GM21825 (cell line): ENCODE data around the gene MANF.
"Not testable (repeated sequence)": the region's sequence is repeated elsewhere in the genome, so short reads cannot be mapped to it uniquely, and the experiment has no call there.

ENCODE experiments used
- ATAC-seq: cut with Tn5 transposase; IDR thresholded peaks from one replicate; pipeline ENCODE4 v1.9.1; 2021; ENCODE audit warnings: mild to moderate bottlenecking, moderate library complexity; ENCODE audit not compliant: unreplicated experiment

MANF gene

GRCh38 chr3:51371943-51372557, 13.0 kb upstream of the MANF start:
- no peak for ATAC-seq

- ATAC-seq = no peak
Observed at GRCh38 chr3:51373658-51374421, 11.3 kb upstream of the MANF start.

GRCh38 chr3:51374456-51374855, 10.6 kb upstream of the MANF start:
- no peak for ATAC-seq

DNA sequence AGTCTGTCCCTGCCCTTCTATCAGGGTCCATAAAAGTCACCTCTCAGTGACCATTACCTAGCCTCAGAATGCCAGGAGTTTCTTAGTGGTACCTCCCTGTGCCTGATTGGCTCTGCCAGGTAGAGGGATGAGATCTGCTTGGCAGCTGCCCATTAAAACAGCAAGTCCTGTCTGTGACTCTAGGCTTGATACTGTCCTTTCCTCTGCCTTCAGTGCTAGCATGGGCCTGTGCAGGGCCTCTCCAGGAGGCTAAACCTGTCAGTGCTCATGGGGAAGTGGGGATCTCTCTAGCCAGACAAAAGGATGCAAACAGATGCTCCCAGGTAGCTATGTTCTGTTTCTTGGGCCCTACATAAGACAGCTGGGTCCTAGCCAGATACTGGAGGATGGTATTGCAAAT, 10.0 kb upstream of the MANF start:
- no peak for ATAC-seq

DNA sequence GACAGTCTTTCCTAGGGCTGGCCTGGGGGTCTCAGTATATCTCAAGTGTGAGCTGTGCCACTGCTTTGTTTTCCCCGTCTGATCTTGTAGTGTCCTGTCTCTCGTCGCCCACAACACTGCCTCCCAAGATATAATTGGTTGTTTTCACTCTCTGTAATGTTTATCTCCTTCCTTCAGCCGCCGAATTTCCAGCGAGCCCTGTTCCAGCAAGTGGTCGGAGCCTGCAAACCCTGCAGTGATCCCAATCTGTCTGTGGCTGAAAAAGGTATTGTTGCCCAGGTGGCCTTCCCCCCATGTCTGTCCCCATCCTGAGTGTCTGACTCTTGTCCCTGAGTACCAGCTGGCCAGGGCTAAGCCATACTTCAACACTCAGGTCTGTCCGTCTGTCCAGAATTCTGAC, 9.5 kb upstream of the MANF start:
- no peak for ATAC-seq

DNA sequence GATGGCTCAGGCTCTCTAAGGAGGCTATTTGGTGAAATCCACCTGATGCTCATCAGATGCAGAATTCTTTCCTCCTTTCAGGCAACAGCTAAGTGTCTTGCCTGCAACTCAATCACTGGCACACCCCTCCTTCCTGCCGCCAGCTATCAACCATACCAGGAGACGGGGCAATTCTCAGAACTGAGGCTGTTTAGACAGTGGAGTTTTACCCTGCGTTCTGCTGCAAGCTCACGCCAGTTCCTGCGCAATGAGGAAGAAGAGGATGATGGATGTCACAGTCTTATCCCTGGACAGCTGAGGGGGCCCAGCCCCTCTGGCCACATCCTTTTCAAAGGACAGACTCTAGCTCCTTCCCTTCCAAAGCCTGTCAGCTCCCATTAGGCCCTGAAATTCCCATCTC, 7.0 kb upstream of the MANF start:
- ATAC-seq = no peak

DNA sequence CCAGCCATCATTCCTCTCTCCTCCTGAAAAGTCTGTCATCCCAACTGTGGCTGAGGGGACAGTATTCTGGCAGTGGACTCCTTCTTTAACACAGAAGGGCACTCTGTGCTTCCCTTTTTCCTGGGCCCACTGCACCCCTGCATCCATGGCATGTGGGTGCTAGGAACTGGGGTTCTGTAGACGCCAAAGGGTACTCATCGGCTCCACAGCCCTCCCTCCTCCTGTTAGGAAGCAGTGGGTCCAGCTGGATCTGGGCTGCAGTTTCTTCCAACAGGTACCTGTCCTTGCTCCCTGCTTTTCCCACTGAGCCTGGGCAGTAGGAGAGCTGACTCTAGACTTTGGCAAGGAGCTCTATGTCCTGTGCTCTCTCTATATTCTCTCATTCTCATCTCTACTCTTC, 6.4 kb upstream of the MANF start:
- ATAC-seq = no peak

GRCh38 chr3:51379301-51379700, 5.8 kb upstream of the MANF start:
- no peak for ATAC-seq

GRCh38 chr3:51379746-51380455, 5.2 kb upstream of the MANF start:
- ATAC-seq = no peak

DNA sequence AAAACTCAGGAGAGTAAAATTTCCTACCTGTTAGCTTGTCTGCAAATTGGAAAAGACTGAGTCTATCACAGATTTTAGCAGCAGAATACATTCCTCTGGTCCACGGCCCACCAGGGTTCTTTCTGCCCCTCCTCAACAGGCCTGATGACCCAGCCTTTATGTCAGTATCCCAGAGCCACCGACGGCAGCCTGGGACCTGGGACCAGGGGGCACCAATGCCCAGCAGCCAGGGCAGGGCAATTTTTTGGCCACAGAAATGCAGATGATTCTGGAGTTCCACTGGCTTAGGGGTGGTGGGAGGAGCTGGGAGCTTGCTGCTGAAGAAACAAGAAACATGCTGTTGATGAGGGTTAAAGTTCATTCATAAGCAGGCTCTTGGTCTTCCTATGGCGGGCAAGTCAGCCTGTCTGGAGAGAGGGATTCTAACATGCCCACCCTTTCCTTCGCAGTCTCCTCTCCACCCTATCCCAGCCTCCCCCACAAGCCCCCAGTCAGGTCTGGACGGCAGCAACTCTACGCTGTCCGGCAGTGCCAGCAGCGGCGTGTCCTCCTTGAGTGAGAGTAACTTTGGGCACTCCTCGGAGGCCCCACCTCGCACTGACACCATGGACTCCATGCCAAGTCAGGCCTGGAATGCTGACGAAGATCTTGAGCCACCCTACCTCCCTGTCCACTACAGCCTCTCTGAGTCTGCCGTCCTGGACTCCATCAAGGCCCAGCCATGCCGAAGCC, 4.3 kb upstream of the MANF start:
- no peak for ATAC-seq

DNA sequence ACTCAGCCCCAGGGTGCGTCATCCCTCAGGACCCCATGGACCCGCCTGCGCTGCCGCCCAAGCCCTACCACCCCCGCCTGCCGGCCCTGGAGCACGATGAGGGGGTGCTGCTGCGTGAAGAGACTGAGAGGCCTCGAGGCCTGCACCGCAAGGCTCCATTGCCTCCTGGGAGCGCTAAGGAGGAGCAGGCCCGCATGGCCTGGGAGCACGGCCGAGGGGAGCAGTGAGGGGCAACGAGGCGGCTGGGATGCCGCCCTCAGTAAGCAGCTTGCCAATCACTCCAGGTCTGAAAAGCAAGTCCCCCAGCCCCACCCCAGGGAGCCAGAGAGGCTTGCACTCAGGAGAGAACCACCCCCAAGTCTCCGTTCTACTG, 3.8 kb upstream of the MANF start:
- no peak for ATAC-seq

- ATAC-seq = no peak
Observed at GRCh38 chr3:51382076-51382745, 2.9 kb upstream of the MANF start.

DNA sequence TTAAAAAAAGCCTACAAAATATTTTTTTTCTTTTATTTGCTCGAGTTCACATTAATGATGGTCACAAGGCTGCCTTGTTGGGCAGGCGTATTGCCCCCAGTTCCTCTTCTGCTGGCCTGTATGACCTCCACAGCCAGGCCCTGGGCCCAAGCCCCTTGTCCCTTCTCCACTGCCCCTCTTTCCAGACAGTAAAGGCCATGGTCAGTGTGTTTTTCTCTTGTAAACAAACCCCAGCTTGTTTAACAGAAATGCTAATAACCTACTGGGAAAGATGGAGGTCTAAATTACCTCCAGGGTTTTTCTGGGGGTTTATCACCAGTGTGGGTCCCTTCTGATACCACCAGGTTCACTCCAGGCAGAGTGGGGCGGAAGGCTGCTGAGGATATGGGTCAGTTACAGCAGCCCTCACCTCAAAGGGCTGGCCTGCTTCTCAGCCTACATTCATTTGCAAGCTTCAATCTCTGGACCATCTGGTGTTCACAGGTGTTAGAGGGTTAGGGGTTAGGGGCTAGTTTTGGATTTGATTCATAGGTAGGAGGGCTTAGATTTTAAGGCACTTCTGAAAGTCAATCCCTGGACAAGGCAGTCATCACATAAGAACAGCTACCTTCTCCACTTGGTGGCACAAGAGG, 2.0 kb upstream of the MANF start:
- no peak for ATAC-seq

- no peak for ATAC-seq
Observed at GRCh38 chr3:51384055-51384725, 901 bp upstream of the MANF start.

- no peak for ATAC-seq
Observed at GRCh38 chr3:51385621-51386091, 565 bp downstream of the MANF start.

- no peak for ATAC-seq
Observed at GRCh38 chr3:51386159-51386851, 1.2 kb downstream of the MANF start.

GRCh38 chr3:51386852-51387229, 1.8 kb downstream of the MANF start:
- ATAC-seq = no peak

- not testable (repeated sequence) for ATAC-seq
Observed at GRCh38 chr3:51387281-51387680, 2.2 kb downstream of the MANF start.

DNA sequence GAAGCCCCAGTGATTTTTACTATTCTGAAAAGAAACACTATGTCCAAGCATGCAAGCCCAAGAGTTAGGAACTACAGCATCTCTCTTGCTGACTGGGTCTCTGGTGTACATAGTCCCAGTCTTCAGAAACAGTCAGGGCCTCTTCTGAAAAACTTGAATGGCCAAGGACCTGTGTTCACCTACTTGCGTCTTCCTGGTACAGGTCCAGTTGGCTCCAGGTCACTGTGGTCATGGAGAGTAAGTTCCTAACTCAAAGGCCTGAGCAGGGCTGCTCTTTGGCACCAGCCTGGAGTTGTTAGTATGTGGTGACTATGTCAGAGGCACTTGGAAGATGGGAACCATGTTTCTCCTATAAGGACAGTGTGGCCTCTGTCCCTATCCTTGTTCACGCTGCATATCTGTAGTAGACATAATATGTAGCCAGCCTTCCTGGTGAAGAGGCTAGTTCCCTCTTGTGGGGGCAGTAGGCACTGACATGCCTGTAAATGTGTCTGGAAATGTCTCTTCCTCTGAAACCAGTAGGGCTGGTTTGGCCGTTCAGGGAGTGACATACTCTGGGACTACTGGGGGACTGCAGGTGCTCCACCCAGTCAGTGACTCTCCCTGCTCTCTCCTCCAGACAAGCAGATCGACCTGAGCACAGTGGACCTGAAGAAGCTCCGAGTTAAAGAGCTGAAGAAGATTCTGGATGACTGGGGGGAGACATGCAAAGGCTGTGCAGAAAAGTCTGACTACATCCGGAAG, 3.4 kb downstream of the MANF start:
- no peak for ATAC-seq
